Keratinocyte (primary cell): ENCODE results near the gene DCAF8L2. TPM values are rescaled to one million over a fixed set of nuclear protein-coding genes. Genes with fewer than 3 reads are reported as not detected.

Experiments used
- DNase-seq: peaks from one replicate; pipeline ENCODE4 v3.0.0-alpha.2; 2011; ENCODE audit warnings: low read depth, missing footprints, low spot score
- FAIRE-seq: peaks from 2 replicates; lab custom pipeline; 2011; peaks lifted over from hg19 to GRCh38; lab: Jason Lieb, UNC
- H2AFZ ChIP-seq: 2 replicates; pipeline ENCODE4 v1.6.0; 2012; ENCODE audit warnings: low read length, control low read depth, inconsistent platforms; ENCODE audit not compliant: control insufficient read depth
- H3K27ac ChIP-seq: 2 replicates; pipeline ENCODE4 v1.5.1; 2011; ENCODE audit warnings: low read length; ENCODE audit not compliant: control insufficient read depth, insufficient read depth
- H3K27me3 ChIP-seq: 3 replicates; pipeline ENCODE4 v1.6.0; 2011; ENCODE audit warnings: low read length; ENCODE audit not compliant: control insufficient read depth, insufficient read depth; ENCODE audit errors: extremely low read depth
- H3K36me3 ChIP-seq, 2 experiments: 2 replicates in 1 of 2; 3 replicates in 1 of 2; pipeline ENCODE4 v1.5.1; 2011; ENCODE audit warnings: low read length in 2 of 2, mild to moderate bottlenecking in 1 of 2; ENCODE audit not compliant: control insufficient read depth in 2 of 2, insufficient read depth in 2 of 2; ENCODE audit errors: extremely low read depth in 1 of 2
- H3K4me1 ChIP-seq: 3 replicates; pipeline ENCODE4 v1.5.1; 2011; ENCODE audit warnings: low read length; ENCODE audit not compliant: control insufficient read depth, insufficient read depth; ENCODE audit errors: extremely low read depth
- H3K4me2 ChIP-seq: 3 replicates; pipeline ENCODE4 v1.6.0; 2011; ENCODE audit warnings: low read depth, low read length; ENCODE audit not compliant: control insufficient read depth, insufficient read depth; ENCODE audit errors: extremely low read depth
- H3K4me3 ChIP-seq, 3 experiments: fragments of 200-600 bp in 1 of 3; sonication (generic) in 1 of 3; 2 replicates in 2 of 3; 3 replicates in 1 of 3; pipeline ENCODE4 v1.5.1; 2011 to 2016; ENCODE audit warnings: low read length in 3 of 3, mild to moderate bottlenecking in 3 of 3, control low read depth in 2 of 3, inconsistent platforms in 1 of 3, low read depth in 1 of 3, mixed read lengths in 1 of 3, mixed run types in 1 of 3, moderate library complexity in 1 of 3; ENCODE audit not compliant: control insufficient read depth in 2 of 3, insufficient read depth in 2 of 3; ENCODE audit errors: extremely low read depth in 1 of 3
- H3K79me2 ChIP-seq: 2 replicates; pipeline ENCODE4 v1.6.0; 2012; ENCODE audit warnings: low read length; ENCODE audit not compliant: control insufficient read depth, insufficient read depth
- H3K9ac ChIP-seq: 3 replicates; pipeline ENCODE4 v1.6.0; 2011; ENCODE audit warnings: low read length; ENCODE audit not compliant: control insufficient read depth, insufficient read depth; ENCODE audit errors: extremely low read depth
- H3K9me1 ChIP-seq: 3 replicates; pipeline ENCODE4 v1.6.0; 2011; ENCODE audit warnings: low read length; ENCODE audit not compliant: control insufficient read depth, insufficient read depth; ENCODE audit errors: extremely low read depth
- H3K9me3 ChIP-seq: 2 replicates; pipeline ENCODE4 v1.5.1; 2012; ENCODE audit warnings: low read depth, low read length; ENCODE audit not compliant: control insufficient read depth
- H4K20me1 ChIP-seq: 3 replicates; pipeline ENCODE4 v1.6.0; 2011; ENCODE audit warnings: low read length; ENCODE audit not compliant: control insufficient read depth, insufficient read depth; ENCODE audit errors: extremely low read depth
- EZH2 ChIP-seq: IDR thresholded peaks from one replicate; pipeline ENCODE4 v1.6.1; 2012; ENCODE audit warnings: inconsistent platforms, mild to moderate bottlenecking, low read length, moderate library complexity
- dilution Hi-C: fragments of 300-500 bp; cut with MboI; formaldehyde crosslinking; loops from one replicate; pipeline ENCODE4 v1.7.0; 2020; ENCODE audit warnings: low sequenced_read_pairs; ENCODE audit not compliant: extremely low pct_ligation_motif_present
- polyA plus RNA-seq, 5 experiments: library from polyadenylated mRNA; depleted of rRNA in 3 of 5; stranded (reverse) in 3 of 5; stranded (forward) in 1 of 5; unstranded in 1 of 5; fragments of >200 nt; gene quantifications; 1 replicate in 1 of 5; 2 replicates in 3 of 5; 3 replicates in 1 of 5; pipeline versions ENCODE4 v1.2.1 to v1.2.3, GENCODE V29; 2011 to 2012; ENCODE audit warnings: missing spikeins in 2 of 5, low read depth in 1 of 5, low replicate concordance in 1 of 5
- TF ChIP-seq, protein P1 (sequence below), 3 experiments: IDR thresholded peaks in 1 of 3; conservative IDR thresholded peaks in 1 of 3; optimal IDR thresholded peaks in 1 of 3; 2 replicates in 2 of 3; 3 replicates in 1 of 3; pipeline versions ENCODE3 to v1.5.1; 2011; ENCODE audit warnings: low read length in 3 of 3, mild to moderate bottlenecking in 3 of 3, moderate library complexity in 2 of 3, control low read depth in 1 of 3, inconsistent platforms in 1 of 3; ENCODE audit not compliant: insufficient read depth in 2 of 3; ENCODE audit errors: extremely low read depth in 1 of 3

The DCAF8L2 gene
- polyA plus RNA-seq, 1 donor (not counting 4 experiments of a cell fraction or from before 2014, with no cell fraction given) = not detected

DNA sequence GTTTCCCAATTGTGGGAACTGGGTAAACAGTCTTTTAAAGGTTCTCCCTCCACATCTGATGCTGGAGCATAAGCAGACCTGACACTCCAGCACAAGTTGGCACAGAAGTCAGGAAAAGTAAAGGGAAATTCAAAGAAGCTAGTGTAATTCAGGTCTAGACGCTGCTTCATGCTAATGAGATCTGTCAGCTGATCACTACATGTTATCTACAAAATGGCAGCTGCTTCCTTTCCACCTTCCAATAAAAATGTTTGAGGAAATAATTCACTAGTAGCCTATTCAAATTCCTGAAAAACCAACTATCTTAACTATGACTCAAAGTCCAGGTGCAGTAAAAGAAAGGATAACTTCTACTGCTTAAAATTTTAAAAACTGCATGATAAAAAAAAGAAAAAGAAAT lies 29.3 kb downstream of the DCAF8L2 start:
- Histone ChIP-seq H3K27ac (no peak overlapping the region), H3K9ac (no peak overlapping the region), H3K36me3 (no peaks in the 10 kb centered on the region), H3K79me2 (no peaks in the 10 kb centered on the region), H3K27me3 (no peaks in the 10 kb centered on the region), H4K20me1 (no peaks in the 10 kb centered on the region), H3K4me1 (no peaks in the 10 kb centered on the region), H2AFZ (peak overlapping the region; percentile 52), H3K4me3 (no peak overlapping the region), H3K4me2 (no peak overlapping the region), H3K9me1 (no peaks in the 10 kb centered on the region), H3K9me3 (no peaks in the 10 kb centered on the region)
- DNase-seq (no peak), FAIRE-seq (no peak)
- TF ChIP-seq, protein P1, sequence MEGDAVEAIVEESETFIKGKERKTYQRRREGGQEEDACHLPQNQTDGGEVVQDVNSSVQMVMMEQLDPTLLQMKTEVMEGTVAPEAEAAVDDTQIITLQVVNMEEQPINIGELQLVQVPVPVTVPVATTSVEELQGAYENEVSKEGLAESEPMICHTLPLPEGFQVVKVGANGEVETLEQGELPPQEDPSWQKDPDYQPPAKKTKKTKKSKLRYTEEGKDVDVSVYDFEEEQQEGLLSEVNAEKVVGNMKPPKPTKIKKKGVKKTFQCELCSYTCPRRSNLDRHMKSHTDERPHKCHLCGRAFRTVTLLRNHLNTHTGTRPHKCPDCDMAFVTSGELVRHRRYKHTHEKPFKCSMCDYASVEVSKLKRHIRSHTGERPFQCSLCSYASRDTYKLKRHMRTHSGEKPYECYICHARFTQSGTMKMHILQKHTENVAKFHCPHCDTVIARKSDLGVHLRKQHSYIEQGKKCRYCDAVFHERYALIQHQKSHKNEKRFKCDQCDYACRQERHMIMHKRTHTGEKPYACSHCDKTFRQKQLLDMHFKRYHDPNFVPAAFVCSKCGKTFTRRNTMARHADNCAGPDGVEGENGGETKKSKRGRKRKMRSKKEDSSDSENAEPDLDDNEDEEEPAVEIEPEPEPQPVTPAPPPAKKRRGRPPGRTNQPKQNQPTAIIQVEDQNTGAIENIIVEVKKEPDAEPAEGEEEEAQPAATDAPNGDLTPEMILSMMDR (optimal IDR thresholded peaks at IDR 0.05 in 1 of 3, IDR thresholded peaks at IDR 0.05 in 1 of 3, conservative IDR thresholded peaks at IDR 0.05 in 1 of 3; ENCODE audit: extremely low read depth in 1 of 3, insufficient read depth in 2 of 3, low read length in 3 of 3) = no peak
- TF ChIP-seq EZH2 = no peak
- dilution Hi-C loops = no loop called here

- no peak overlapping the region for H3K27ac ChIP-seq
- no peaks in the 10 kb centered on the region for H3K9me3 ChIP-seq
- H3K4me2 ChIP-seq = no peak overlapping the region
- no peaks in the 10 kb centered on the region for H3K9me1 ChIP-seq
- DNase-seq (no peak), FAIRE-seq (no peak)
- H3K9ac ChIP-seq = no peak overlapping the region
- H2AFZ ChIP-seq = no peak overlapping the region
- H3K27me3 ChIP-seq = no peaks in the 10 kb centered on the region
- H3K4me1 ChIP-seq = no peaks in the 10 kb centered on the region
- TF ChIP-seq, protein P1 (optimal IDR thresholded peaks at IDR 0.05 in 1 of 3, IDR thresholded peaks at IDR 0.05 in 1 of 3, conservative IDR thresholded peaks at IDR 0.05 in 1 of 3; ENCODE audit: extremely low read depth in 1 of 3, insufficient read depth in 2 of 3, low read length in 3 of 3) = peak in 2 of 3 experiments; percentile 42 to 45
- TF ChIP-seq EZH2 = no peak
- no peaks in the 10 kb centered on the region for H3K36me3 ChIP-seq
- H3K79me2 ChIP-seq = no peaks in the 10 kb centered on the region
- no peaks in the 10 kb centered on the region for H4K20me1 ChIP-seq
- dilution Hi-C loops = no loop called here
- H3K4me3 ChIP-seq = no peak overlapping the region
These were observed 29.8 kb downstream of the DCAF8L2 start for GRCh38 chrX:27619975-27620374.
